HCT116 (cell line): Measurements from ENCODE around the gene HSD17B1. TPM values are rescaled to one million over a fixed set of nuclear protein-coding genes. Genes with fewer than 3 reads are reported as not detected.
A peak's percentile ranks its signal among the peaks of the same experiment; 100 is the strongest.

Experiments used
- ATAC-seq: fragments of 200-7000 bp; cut with Tn5 transposase; 2 replicates; pipeline ENCODE4 v1.9.1; 2020; ENCODE audit warnings: mild to moderate bottlenecking, moderate library complexity
- BruUV-seq: library from RNA; stranded (reverse); fragments of 400-500 nt; replicated peaks from 2 replicates; lab custom pipeline; 2021; lab: Mats Ljungman, UMichigan
- CTCF ChIA-PET: fragments of 300-600 bp; sonication (Branson Sonifier 250); formaldehyde crosslinking; loops from one replicate; lab custom pipeline; 2021; ENCODE audit warnings: antibody characterized with exemption; lab: Charles Lee
- POLR2A ChIA-PET: fragments of 300-600, 350-600 bp; sonication (Branson Sonifier 250); formaldehyde crosslinking; loops from one replicate; lab custom pipeline; 2021; ENCODE audit warnings: antibody characterized with exemption; lab: Charles Lee
- RAD21 ChIA-PET, 2 experiments: fragments of 300-600 bp; sonication (Branson Sonifier 250); formaldehyde crosslinking; loops; one replicate each; lab custom pipeline; 2023; ENCODE audit warnings: low total read pairs in 2 of 2; ENCODE audit not compliant: uncharacterized antibody in 2 of 2, unreplicated experiment in 2 of 2, low non-redundant PET in 1 of 2; lab: Charles Lee
- DNase-seq: peaks from one replicate; pipeline ENCODE4 v3.0.0-alpha.2; 2010; ENCODE audit warnings: low read depth, low spot score
- H2AFZ ChIP-seq: fragments of 200-600 bp; shearing (Covaris generic), sonication (generic); 2 replicates; pipeline ENCODE4 v1.6.1; 2017; ENCODE audit warnings: low read depth, mixed run types, mixed read lengths, antibody characterized with exemption, low read length; ENCODE audit not compliant: poor library complexity, severe bottlenecking
- H3K27ac ChIP-seq: 2 replicates; pipeline ENCODE4 v1.5.1; 2012; ENCODE audit warnings: low read depth, low read length
- H3K27me3 ChIP-seq: fragments of 200-600 bp; sonication (generic); 2 replicates; pipeline ENCODE4 v1.6.1; 2016; ENCODE audit warnings: mixed run types, low read length, mixed read lengths; ENCODE audit not compliant: insufficient read depth
- H3K36me3 ChIP-seq, 2 experiments: fragments of 200-500 bp in 1 of 2; fragments of 200-600 bp in 1 of 2; sonication (Bioruptor generic) in 1 of 2; sonication (generic) in 1 of 2; 2 replicates each; pipeline versions ENCODE4 v1.5.1 to v1.6.1; 2014 to 2016; ENCODE audit warnings: low read length in 2 of 2, inconsistent platforms in 1 of 2, mixed read lengths in 1 of 2, mixed run types in 1 of 2; ENCODE audit not compliant: insufficient read depth in 2 of 2, control insufficient read depth in 1 of 2
- H3K4me1 ChIP-seq, 2 experiments: fragments of 200-600 bp in 1 of 2; sonication (generic) in 1 of 2; 2 replicates each; pipeline versions ENCODE4 v1.5.1 to v1.6.1; 2012 to 2017; ENCODE audit warnings: low read length in 2 of 2, inconsistent platforms in 1 of 2, mild to moderate bottlenecking in 1 of 2, mixed read lengths in 1 of 2, mixed run types in 1 of 2, moderate library complexity in 1 of 2; ENCODE audit not compliant: insufficient read depth in 2 of 2, control insufficient read depth in 1 of 2
- H3K4me2 ChIP-seq: fragments of 200-600 bp; sonication (generic); 2 replicates; pipeline ENCODE4 v1.6.1; 2017; ENCODE audit warnings: mixed run types, low read length, mixed read lengths
- H3K4me3 ChIP-seq, 2 experiments: fragments of 200-600 bp in 1 of 2; sonication (generic) in 1 of 2; replicated peaks in 1 of 2; 2 replicates each; pipeline ENCODE4 v1.5.1; 2011 to 2016; ENCODE audit warnings: low read length in 2 of 2, control low read depth in 1 of 2, low read depth in 1 of 2, mild to moderate bottlenecking in 1 of 2, mixed read lengths in 1 of 2, mixed run types in 1 of 2
- H3K79me2 ChIP-seq: fragments of 200-600 bp; sonication (generic); 2 replicates; pipeline ENCODE4 v1.6.1; 2017; ENCODE audit warnings: mild to moderate bottlenecking, mixed run types, low read length, moderate library complexity, mixed read lengths; ENCODE audit not compliant: insufficient read depth
- H3K9ac ChIP-seq: fragments of 200-600 bp; sonication (generic); 2 replicates; pipeline ENCODE4 v1.6.1; 2016; ENCODE audit warnings: low read length, mixed read lengths
- H3K9me2 ChIP-seq: fragments of 200-600 bp; sonication (generic), shearing (Covaris generic); 2 replicates; pipeline ENCODE4 v1.6.1; 2017; ENCODE audit warnings: mixed run types, mild to moderate bottlenecking, moderate library complexity; ENCODE audit not compliant: insufficient read depth
- H3K9me3 ChIP-seq, 2 experiments: fragments of 200-500 bp in 1 of 2; fragments of 200-600 bp in 1 of 2; sonication (Bioruptor generic) in 1 of 2; sonication (generic) in 1 of 2; 2 replicates each; pipeline ENCODE4 v1.6.1; 2014 to 2017; ENCODE audit warnings: low read length in 2 of 2, mixed read lengths in 2 of 2, inconsistent platforms in 1 of 2, low read depth in 1 of 2, mild to moderate bottlenecking in 1 of 2, mixed run types in 1 of 2, moderate library complexity in 1 of 2; ENCODE audit not compliant: control insufficient read depth in 1 of 2, insufficient read depth in 1 of 2
- H4K20me1 ChIP-seq: fragments of 200-600 bp; sonication (generic), shearing (Covaris generic); 2 replicates; pipeline ENCODE4 v1.6.1; 2017; ENCODE audit warnings: mixed run types, mild to moderate bottlenecking, moderate library complexity; ENCODE audit not compliant: insufficient read depth
- ATF3 ChIP-seq: IDR thresholded peaks from 2 replicates; pipeline ENCODE4 v1.6.1; 2012
- CTCF ChIP-seq, 3 experiments: fragments of 200-600 bp in 1 of 3; sonication (generic) in 1 of 3; IDR thresholded peaks in 2 of 3; conservative IDR thresholded peaks in 1 of 3; 2 replicates each; pipeline ENCODE4 v1.5.1; 2012 to 2017; ENCODE audit warnings: low read depth in 2 of 3, low read length in 2 of 3, antibody characterized with exemption in 1 of 3, borderline replicate concordance in 1 of 3, control low read depth in 1 of 3, mild to moderate bottlenecking in 1 of 3, mixed read lengths in 1 of 3, mixed run types in 1 of 3, moderate library complexity in 1 of 3; ENCODE audit not compliant: insufficient read depth in 1 of 3
- EZH2 ChIP-seq: fragments of 200-600 bp; sonication (generic); IDR thresholded peaks from 2 replicates; pipeline ENCODE4 v1.6.1; 2017; ENCODE audit warnings: antibody characterized with exemption, mixed run types
- FOSL1 ChIP-seq: IDR thresholded peaks from 2 replicates; pipeline ENCODE4 v1.6.1; 2012; ENCODE audit warnings: low read depth
- JUND ChIP-seq: IDR thresholded peaks from 2 replicates; pipeline ENCODE4 v1.6.1; 2012
- MAX ChIP-seq: IDR thresholded peaks from 2 replicates; pipeline ENCODE4 v1.6.1; 2012
- POLR2A ChIP-seq: IDR thresholded peaks from 2 replicates; pipeline ENCODE4 v1.7.0; 2011; ENCODE audit warnings: borderline replicate concordance; ENCODE audit not compliant: insufficient read depth, insufficient read length; ENCODE audit errors: extremely low read depth
- POLR2AphosphoS5 ChIP-seq: IDR thresholded peaks from 2 replicates; pipeline ENCODE4 v1.6.1; 2011; ENCODE audit warnings: mild to moderate bottlenecking, low read depth, low read length, moderate library complexity
- RAD21 ChIP-seq: IDR thresholded peaks from 2 replicates; pipeline ENCODE4 v1.6.1; 2012; ENCODE audit warnings: low read depth, mild to moderate bottlenecking
- SIN3A ChIP-seq: IDR thresholded peaks from 2 replicates; pipeline ENCODE4 v1.6.1; 2012; ENCODE audit warnings: low read depth
- TCF7L2 ChIP-seq: IDR thresholded peaks from 2 replicates; pipeline ENCODE4 v1.7.0; 2011; ENCODE audit warnings: borderline replicate concordance, inconsistent platforms; ENCODE audit not compliant: insufficient read depth, insufficient read length; ENCODE audit errors: extremely low read depth
- YY1 ChIP-seq: IDR thresholded peaks from 2 replicates; pipeline ENCODE4 v1.6.1; 2011; ENCODE audit warnings: low read length, low read depth, moderate library complexity, mild to moderate bottlenecking; ENCODE audit not compliant: insufficient replicate concordance; ENCODE audit errors: extremely low read depth
- ZBTB33 ChIP-seq: IDR thresholded peaks from 2 replicates; pipeline ENCODE4 v1.6.1; 2011; ENCODE audit warnings: mild to moderate bottlenecking, low read length, moderate library complexity; ENCODE audit not compliant: insufficient replicate concordance; ENCODE audit errors: extremely low read depth
- ZFX ChIP-seq: fragments of 450-650 bp; IDR thresholded peaks from 2 replicates; pipeline ENCODE4 v1.6.1; 2017
- intact Hi-C: fragments of 100-400 bp; cut with micrococcal nuclease; formaldehyde crosslinking; loops from 2 replicates; pipeline ENCODE4 v1.10.0; 2022
- total RNA-seq: library from RNA; stranded (reverse); gene quantifications from one replicate; pipeline ENCODE4 v1.2.1, GENCODE V29; 2021; ENCODE audit not compliant: unreplicated experiment

Gene HSD17B1
- total RNA-seq, 1 experiment from 2014 or later: 1.4 TPM

GRCh38 chr17:42536048-42536371, 16.7 kb upstream of the HSD17B1 start, which contains the start of gene NAGLU (continued):
- no peak for TF ChIP-seq CTCF (IDR thresholded peaks at IDR 0.05 in 2 of 3, conservative IDR thresholded peaks at IDR 0.05 in 1 of 3; ENCODE audit: borderline replicate concordance in 1 of 3, insufficient read depth in 1 of 3, low read depth in 2 of 3, low read length in 2 of 3)

- RAD21 ChIA-PET: interaction anchor here in 1 of 2 experiments (0.8 kb wide), 1 partner anchor 9 kb away, joined by 4 read pairs; no protein-coding TSS in a partner anchor
Measured at GRCh38 chr17:42536372-42537155, 16.2 kb upstream of the HSD17B1 start.

More at GRCh38 chr17:42536372-42537155, 16.2 kb upstream of the HSD17B1 start:
- Histone ChIP-seq H3K79me2 (no peaks in the 10 kb centered on the region), H3K27ac (peak overlapping the region; percentile 97), H3K9me2 (no peaks in the 10 kb centered on the region), H2AFZ (no peak overlapping the region), H3K4me3 (peak overlapping the region; percentile 71 to 90), H4K20me1 (no peaks in the 10 kb centered on the region), H3K4me2 (peak overlapping the region; percentile 98), H3K36me3 (no peaks in the 10 kb centered on the region; a peak in 1 of 4 replicates), H3K9ac (peak overlapping the region; percentile 84), H3K9me3 (no peaks in the 10 kb centered on the region), H3K4me1 (peaks cover 23 to 37% of the 10 kb centered on the region in 2 experiments), H3K27me3 (no peaks in the 10 kb centered on the region)
- CTCF ChIA-PET: interaction anchor here (1.0 to 2.2 kb wide), 6 partner anchors 9 to 130 kb away, joined by 3 to 8 read pairs (median 4); no protein-coding TSS in a partner anchor
- POLR2A ChIA-PET: interaction anchor here (0.7 to 2.1 kb wide), 3 partner anchors 17 to 142 kb away, joined by 3 to 7 read pairs (median 6); partner anchors contain the start of gene CAVIN1
- TF ChIP-seq YY1 (no peak), ZBTB33 (no peak), MAX (peak; percentile 57; the same call in 1 of the 2 replicates), POLR2A (no peak), JUND (no peak), RAD21 (no peak), FOSL1 (no peak), EZH2 (no peak), TCF7L2 (peak; percentile 28), ZFX (peak; percentile 77; the same call in 1 of the 2 replicates), POLR2AphosphoS5 (peak; percentile 29), SIN3A (peak; percentile 52), ATF3 (no peak)
- intact Hi-C loops: no loop called here
- BruUV-seq: TSS peak; percentile 49
- ATAC-seq (peak; percentile 84), DNase-seq (no peak)
